ENCODE data around the gene PRM1. TPM values are rescaled to one million over a fixed set of nuclear protein-coding genes. Genes with fewer than 3 reads are reported as not detected.

The PRM1 gene
- total RNA-seq, 1 donor from 2014 or later, result not detected

- no peak within 1 kb of the TSS for H3K9ac ChIP-seq (ENCODE audit: low read length)
- no peak within 1 kb of the TSS for H3K4me3 ChIP-seq (ENCODE audit: insufficient read depth, low read depth, low read length)
- no peaks in the 10 kb centered on the region for H3K79me2 ChIP-seq (ENCODE audit: insufficient read depth, low read length)
- peaks cover 2% of the 10 kb centered on the region for H3K36me3 Mint-ChIP-seq (ENCODE audit: low read depth, unreplicated experiment)
- peaks cover 40% of the 10 kb centered on the region for H3K27me3 Mint-ChIP-seq (ENCODE audit: low read depth, unreplicated experiment)
- no peaks in the 10 kb centered on the region for H3K4me1 ChIP-seq (ENCODE audit: insufficient read depth, low read length)
- H4K20me1 ChIP-seq (ENCODE audit: insufficient read depth, low read length), result no peaks in the 10 kb centered on the region
- TF ChIP-seq CTCF (IDR thresholded peaks at IDR 0.05; ENCODE audit: insufficient read depth, low read depth, low read length), result no peak
- no peak for TF ChIP-seq EZH2 (IDR thresholded peaks at IDR 0.05; ENCODE audit: insufficient read depth, low read length)
- no peak within 1 kb of the TSS for H3K4me3 Mint-ChIP-seq (ENCODE audit: unreplicated experiment)
- FAIRE-seq, result no peak
- H3K9me3 Mint-ChIP-seq (ENCODE audit: unreplicated experiment), result peaks cover 7% of the 10 kb centered on the region
- DNase-seq (ENCODE audit: low read depth), result no peak
- H3K4me1 Mint-ChIP-seq (ENCODE audit: low read depth, unreplicated experiment), result peaks cover 4% of the 10 kb centered on the region
- H3K9me3 ChIP-seq (ENCODE audit: insufficient read depth, low read depth, low read length), result no peaks in the 10 kb centered on the region
- peak within 1 kb of the TSS; percentile 10 for H2AFZ ChIP-seq (ENCODE audit: low read depth, low read length)
- H3K36me3 ChIP-seq (ENCODE audit: insufficient read depth, low read length), result no peaks in the 10 kb centered on the region
- H3K27ac Mint-ChIP-seq (ENCODE audit: unreplicated experiment), result no peak within 1 kb of the TSS
- H3K4me2 ChIP-seq (ENCODE audit: low read length), result no peak within 1 kb of the TSS
- no peak within 1 kb of the TSS for H3K27ac ChIP-seq (ENCODE audit: low read depth, low read length)
- peaks cover 2% of the 10 kb centered on the region for H3K27me3 ChIP-seq (ENCODE audit: insufficient read depth, low read length)
These were observed 8.0 kb downstream of the PRM1 start, which contains the start of gene PRM3 for GRCh38 chr16:11272921-11273720. Gene PRM3 (minus strand): TSS chr16:11273629. CDS start chr16:11273595, 34 bp downstream.

GRCh38 chr16:11272484-11272883 lies 8.6 kb downstream of the PRM1 start:
- Mint-ChIP-seq H3K9me3 (ENCODE audit: unreplicated experiment) (peaks cover 4% of the 10 kb centered on the region), H3K27ac (ENCODE audit: unreplicated experiment) (no peak overlapping the region), H3K27me3 (ENCODE audit: low read depth, unreplicated experiment) (peaks cover 38% of the 10 kb centered on the region), H3K36me3 (ENCODE audit: low read depth, unreplicated experiment) (peaks cover 1% of the 10 kb centered on the region), H3K4me1 (ENCODE audit: low read depth, unreplicated experiment) (peaks cover 4% of the 10 kb centered on the region), H3K4me3 (ENCODE audit: unreplicated experiment) (no peak overlapping the region)
- DNase-seq (ENCODE audit: low read depth), result no peak
- H4K20me1 ChIP-seq (ENCODE audit: insufficient read depth, low read length), result no peaks in the 10 kb centered on the region
- H3K4me1 ChIP-seq (ENCODE audit: insufficient read depth, low read length), result no peaks in the 10 kb centered on the region
- FAIRE-seq, result no peak
- H3K27me3 ChIP-seq (ENCODE audit: insufficient read depth, low read length), result no peaks in the 10 kb centered on the region
- TF ChIP-seq EZH2 (IDR thresholded peaks at IDR 0.05; ENCODE audit: insufficient read depth, low read length) (no peak), CTCF (IDR thresholded peaks at IDR 0.05; ENCODE audit: insufficient read depth, low read depth, low read length) (no peak)
- H3K9me3 ChIP-seq (ENCODE audit: insufficient read depth, low read depth, low read length), result no peaks in the 10 kb centered on the region
- no peak overlapping the region for H2AFZ ChIP-seq (ENCODE audit: low read depth, low read length)
- H3K79me2 ChIP-seq (ENCODE audit: insufficient read depth, low read length), result no peaks in the 10 kb centered on the region
- no peak overlapping the region for H3K4me3 ChIP-seq (ENCODE audit: insufficient read depth, low read depth, low read length)
- H3K4me2 ChIP-seq (ENCODE audit: low read length), result no peak overlapping the region
- H3K9ac ChIP-seq (ENCODE audit: low read length), result no peak overlapping the region
- no peak overlapping the region for H3K27ac ChIP-seq (ENCODE audit: low read depth, low read length)
- H3K36me3 ChIP-seq (ENCODE audit: insufficient read depth, low read length), result no peaks in the 10 kb centered on the region

GRCh38 chr16:11271610-11272009 lies 9.5 kb downstream of the PRM1 start:
- H3K4me3 Mint-ChIP-seq (ENCODE audit: unreplicated experiment), result no peak overlapping the region
- no peak overlapping the region for H3K4me3 ChIP-seq (ENCODE audit: insufficient read depth, low read depth, low read length)
- no peaks in the 10 kb centered on the region for H4K20me1 ChIP-seq (ENCODE audit: insufficient read depth, low read length)
- TF ChIP-seq CTCF (IDR thresholded peaks at IDR 0.05; ENCODE audit: insufficient read depth, low read depth, low read length), result no peak
- no peak for TF ChIP-seq EZH2 (IDR thresholded peaks at IDR 0.05; ENCODE audit: insufficient read depth, low read length)
- no peak overlapping the region for H3K4me2 ChIP-seq (ENCODE audit: low read length)
- no peak overlapping the region for H3K27ac ChIP-seq (ENCODE audit: low read depth, low read length)
- peaks cover 36% of the 10 kb centered on the region for H3K27me3 Mint-ChIP-seq (ENCODE audit: low read depth, unreplicated experiment)
- no peak overlapping the region for H3K9ac ChIP-seq (ENCODE audit: low read length)
- H3K36me3 Mint-ChIP-seq (ENCODE audit: low read depth, unreplicated experiment), result no peaks in the 10 kb centered on the region
- H3K4me1 ChIP-seq (ENCODE audit: insufficient read depth, low read length), result no peaks in the 10 kb centered on the region
- H3K79me2 ChIP-seq (ENCODE audit: insufficient read depth, low read length), result no peaks in the 10 kb centered on the region
- no peaks in the 10 kb centered on the region for H3K36me3 ChIP-seq (ENCODE audit: insufficient read depth, low read length)
- H3K27ac Mint-ChIP-seq (ENCODE audit: unreplicated experiment), result no peak overlapping the region
- no peaks in the 10 kb centered on the region for H3K27me3 ChIP-seq (ENCODE audit: insufficient read depth, low read length)
- FAIRE-seq (no peak), DNase-seq (ENCODE audit: low read depth) (no peak)
- no peak overlapping the region for H2AFZ ChIP-seq (ENCODE audit: low read depth, low read length)
- peaks cover 4% of the 10 kb centered on the region for H3K4me1 Mint-ChIP-seq (ENCODE audit: low read depth, unreplicated experiment)
- H3K9me3 ChIP-seq (ENCODE audit: insufficient read depth, low read depth, low read length), result no peaks in the 10 kb centered on the region
- H3K9me3 Mint-ChIP-seq (ENCODE audit: unreplicated experiment), result peaks cover 2% of the 10 kb centered on the region

Measured in astrocyte (in vitro differentiated cells and primary cell).